Choroid plexus epithelial cell (primary cell): ENCODE results near the gene PTCRA.

Experiments
- DNase-seq: peaks from one replicate; pipeline ENCODE4 v3.0.0-alpha.2; 2010; ENCODE audit warnings: low read depth
- H3K4me3 ChIP-seq: 2 replicates; pipeline ENCODE4 v1.5.1; 2011; ENCODE audit warnings: low read depth, mild to moderate bottlenecking, control low read depth, low read length, moderate library complexity
- CTCF ChIP-seq: conservative IDR thresholded peaks from 2 replicates; pipeline ENCODE4 v1.5.1; 2011; ENCODE audit warnings: low read depth, mild to moderate bottlenecking, control low read depth, inconsistent platforms, low read length, moderate library complexity

Gene PTCRA

GRCh38 chr6:42974919-42975505, 59.2 kb downstream of the PTCRA start:
- DNase-seq, result no peak
- H3K4me3 ChIP-seq, result no peak overlapping the region
- TF ChIP-seq CTCF, result no peak
